HL-60 (cell line): ENCODE measurements around the gene DUSP6.

Experiments
- DNase-seq, 2 experiments: peaks; one replicate each; pipeline ENCODE4 v3.0.0-alpha.2; 2010 to 2020; ENCODE audit warnings: low read depth in 1 of 2, low spot score in 1 of 2
- H3K27ac ChIP-seq: fragments of 250-450 bp; sonication (Bioruptor Pico); replicated peaks from 2 replicates; pipeline ENCODE4 v1.5.1; 2020; ENCODE audit warnings: mild to moderate bottlenecking, moderate library complexity
- H3K27me3 ChIP-seq: fragments of 250-450 bp; sonication (Bioruptor Pico); 2 replicates; pipeline ENCODE4 v1.5.1; 2021; ENCODE audit warnings: mild to moderate bottlenecking, moderate library complexity; ENCODE audit not compliant: insufficient read depth, poor library complexity, severe bottlenecking
- H3K4me3 ChIP-seq: replicated peaks from 2 replicates; pipeline ENCODE4 v1.5.1; 2011; ENCODE audit warnings: mild to moderate bottlenecking, control low read depth, low read length; ENCODE audit not compliant: insufficient read depth
- GABPA ChIP-seq: IDR thresholded peaks from 2 replicates; pipeline ENCODE4 v1.6.1; 2012; ENCODE audit warnings: low read depth
- POLR2AphosphoS5 ChIP-seq: IDR thresholded peaks from 2 replicates; pipeline ENCODE4 v1.6.1; 2012; ENCODE audit warnings: low read depth
- SPI1 ChIP-seq: IDR thresholded peaks from 2 replicates; pipeline ENCODE4 v1.6.1; 2012; ENCODE audit warnings: low read depth, mild to moderate bottlenecking, borderline replicate concordance
- TF ChIP-seq, protein P1 (sequence below): IDR thresholded peaks from one replicate; pipeline ENCODE4 v1.5.1; 2011; ENCODE audit warnings: low read length, control low read depth, inconsistent platforms; ENCODE audit not compliant: insufficient read depth
- TF ChIP-seq, protein P2 (sequence below): IDR thresholded peaks from 2 replicates; pipeline ENCODE4 v1.6.1; 2012; ENCODE audit warnings: low read depth; ENCODE audit not compliant: insufficient replicate concordance

The DUSP6 gene

GRCh38 chr12:89384050-89384758 is 31.9 kb upstream of the DUSP6 start:
- Histone ChIP-seq H3K4me3 (no peak overlapping the region), H3K27me3 (no peaks in the 10 kb centered on the region), H3K27ac (peak overlapping the region; percentile 59)
- TF ChIP-seq SPI1 (no peak), GABPA (no peak), POLR2AphosphoS5 (no peak; the same call in 1 of the 2 replicates)
- TF ChIP-seq, protein P1, sequence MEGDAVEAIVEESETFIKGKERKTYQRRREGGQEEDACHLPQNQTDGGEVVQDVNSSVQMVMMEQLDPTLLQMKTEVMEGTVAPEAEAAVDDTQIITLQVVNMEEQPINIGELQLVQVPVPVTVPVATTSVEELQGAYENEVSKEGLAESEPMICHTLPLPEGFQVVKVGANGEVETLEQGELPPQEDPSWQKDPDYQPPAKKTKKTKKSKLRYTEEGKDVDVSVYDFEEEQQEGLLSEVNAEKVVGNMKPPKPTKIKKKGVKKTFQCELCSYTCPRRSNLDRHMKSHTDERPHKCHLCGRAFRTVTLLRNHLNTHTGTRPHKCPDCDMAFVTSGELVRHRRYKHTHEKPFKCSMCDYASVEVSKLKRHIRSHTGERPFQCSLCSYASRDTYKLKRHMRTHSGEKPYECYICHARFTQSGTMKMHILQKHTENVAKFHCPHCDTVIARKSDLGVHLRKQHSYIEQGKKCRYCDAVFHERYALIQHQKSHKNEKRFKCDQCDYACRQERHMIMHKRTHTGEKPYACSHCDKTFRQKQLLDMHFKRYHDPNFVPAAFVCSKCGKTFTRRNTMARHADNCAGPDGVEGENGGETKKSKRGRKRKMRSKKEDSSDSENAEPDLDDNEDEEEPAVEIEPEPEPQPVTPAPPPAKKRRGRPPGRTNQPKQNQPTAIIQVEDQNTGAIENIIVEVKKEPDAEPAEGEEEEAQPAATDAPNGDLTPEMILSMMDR, result no peak
- TF ChIP-seq, protein P2, sequence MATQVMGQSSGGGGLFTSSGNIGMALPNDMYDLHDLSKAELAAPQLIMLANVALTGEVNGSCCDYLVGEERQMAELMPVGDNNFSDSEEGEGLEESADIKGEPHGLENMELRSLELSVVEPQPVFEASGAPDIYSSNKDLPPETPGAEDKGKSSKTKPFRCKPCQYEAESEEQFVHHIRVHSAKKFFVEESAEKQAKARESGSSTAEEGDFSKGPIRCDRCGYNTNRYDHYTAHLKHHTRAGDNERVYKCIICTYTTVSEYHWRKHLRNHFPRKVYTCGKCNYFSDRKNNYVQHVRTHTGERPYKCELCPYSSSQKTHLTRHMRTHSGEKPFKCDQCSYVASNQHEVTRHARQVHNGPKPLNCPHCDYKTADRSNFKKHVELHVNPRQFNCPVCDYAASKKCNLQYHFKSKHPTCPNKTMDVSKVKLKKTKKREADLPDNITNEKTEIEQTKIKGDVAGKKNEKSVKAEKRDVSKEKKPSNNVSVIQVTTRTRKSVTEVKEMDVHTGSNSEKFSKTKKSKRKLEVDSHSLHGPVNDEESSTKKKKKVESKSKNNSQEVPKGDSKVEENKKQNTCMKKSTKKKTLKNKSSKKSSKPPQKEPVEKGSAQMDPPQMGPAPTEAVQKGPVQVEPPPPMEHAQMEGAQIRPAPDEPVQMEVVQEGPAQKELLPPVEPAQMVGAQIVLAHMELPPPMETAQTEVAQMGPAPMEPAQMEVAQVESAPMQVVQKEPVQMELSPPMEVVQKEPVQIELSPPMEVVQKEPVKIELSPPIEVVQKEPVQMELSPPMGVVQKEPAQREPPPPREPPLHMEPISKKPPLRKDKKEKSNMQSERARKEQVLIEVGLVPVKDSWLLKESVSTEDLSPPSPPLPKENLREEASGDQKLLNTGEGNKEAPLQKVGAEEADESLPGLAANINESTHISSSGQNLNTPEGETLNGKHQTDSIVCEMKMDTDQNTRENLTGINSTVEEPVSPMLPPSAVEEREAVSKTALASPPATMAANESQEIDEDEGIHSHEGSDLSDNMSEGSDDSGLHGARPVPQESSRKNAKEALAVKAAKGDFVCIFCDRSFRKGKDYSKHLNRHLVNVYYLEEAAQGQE, result no peak
- DNase-seq, result peak; percentile 72 to 77

DNA sequence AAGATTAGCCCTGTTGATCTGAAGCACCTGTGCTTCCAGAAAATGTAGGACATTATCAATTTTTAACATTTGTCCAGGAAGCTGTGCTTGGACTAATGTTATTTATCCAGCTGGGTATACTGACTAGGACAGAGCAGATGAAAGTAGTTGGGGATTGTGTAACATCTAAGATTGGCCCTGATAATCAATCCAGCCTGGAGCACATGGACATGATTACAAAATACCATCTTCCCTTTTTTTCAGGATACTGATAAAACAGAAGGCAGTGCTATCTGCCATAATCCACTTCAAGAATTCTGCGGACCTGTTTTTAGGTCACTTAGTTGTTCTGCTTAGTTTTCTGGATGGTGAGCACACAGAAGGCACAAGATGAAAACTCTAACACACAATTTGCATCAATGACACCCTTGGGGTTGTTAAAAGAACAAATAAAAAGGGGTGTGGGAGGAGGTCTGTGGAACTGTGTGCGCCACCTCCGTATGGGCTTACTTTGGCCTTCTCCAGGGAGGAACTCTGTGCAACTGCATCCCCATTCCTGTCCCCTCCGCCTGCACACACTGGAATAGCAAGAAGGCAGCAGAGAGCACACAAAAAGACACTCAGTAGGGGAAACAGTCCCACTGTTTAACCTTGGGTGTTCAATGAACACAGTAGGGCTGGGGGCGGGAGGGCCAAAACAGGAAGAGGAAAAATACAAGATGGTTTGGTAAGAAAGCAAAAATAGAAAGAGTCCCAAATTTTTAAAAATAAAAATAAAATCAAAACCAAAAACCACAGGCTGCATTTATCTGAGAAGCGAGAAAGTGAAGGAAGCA is 31.1 kb upstream of the DUSP6 start:
- H3K27ac ChIP-seq, result peak overlapping the region; percentile 59
- no peak overlapping the region for H3K4me3 ChIP-seq
- TF ChIP-seq, protein P2, result no peak
- TF ChIP-seq, protein P1, result no peak
- TF ChIP-seq POLR2AphosphoS5 (no peak), SPI1 (no peak)

DNA sequence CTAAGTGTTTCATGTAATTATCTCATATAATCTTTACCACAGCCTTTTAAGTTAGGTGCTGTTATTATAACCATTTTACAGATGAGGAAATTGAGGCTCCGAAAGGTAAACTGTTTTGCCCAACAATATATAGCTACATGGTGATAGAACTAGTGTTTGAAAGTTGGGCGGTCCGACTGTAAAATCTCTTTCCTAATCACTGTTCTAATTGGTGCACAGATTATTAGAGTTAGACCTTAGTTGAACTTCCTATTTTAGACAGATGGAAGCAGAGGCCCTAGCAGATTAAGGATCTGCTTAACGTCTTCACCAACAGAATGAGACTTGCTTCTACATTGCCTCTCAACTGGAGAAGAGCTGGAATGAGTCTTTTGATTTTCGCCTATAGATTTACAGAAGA is 30.0 kb upstream of the DUSP6 start:
- H3K4me3 ChIP-seq, result no peak overlapping the region
- H3K27ac ChIP-seq, result peak overlapping the region; percentile 59
- H3K27me3 ChIP-seq, result no peaks in the 10 kb centered on the region
- DNase-seq, result peak in 1 of 2 experiments; percentile 51
- no peak for TF ChIP-seq SPI1

More for the DNA sequence above, 31.1 kb upstream of the DUSP6 start:
- DNase-seq, result peak in 1 of 2 experiments; percentile 26
- no peaks in the 10 kb centered on the region for H3K27me3 ChIP-seq

- H3K27me3 ChIP-seq, result no peaks in the 10 kb centered on the region
- no peak overlapping the region for H3K4me3 ChIP-seq
- no peak for DNase-seq
These were observed 27.7 kb upstream of the DUSP6 start for GRCh38 chr12:89379839-89380467.

More at GRCh38 chr12:89379839-89380467, 27.7 kb upstream of the DUSP6 start:
- no peak overlapping the region for H3K27ac ChIP-seq
- TF ChIP-seq SPI1 (no peak), GABPA (no peak), POLR2AphosphoS5 (no peak)
- TF ChIP-seq, protein P1, result no peak
- TF ChIP-seq, protein P2, result no peak
